ENCODE measurements around the gene EFCAB8.
"Not testable (repeated sequence)": the region's sequence is repeated elsewhere in the genome, so short reads cannot be mapped to it uniquely, and the experiment has no call there.

EFCAB8 gene

DNA sequence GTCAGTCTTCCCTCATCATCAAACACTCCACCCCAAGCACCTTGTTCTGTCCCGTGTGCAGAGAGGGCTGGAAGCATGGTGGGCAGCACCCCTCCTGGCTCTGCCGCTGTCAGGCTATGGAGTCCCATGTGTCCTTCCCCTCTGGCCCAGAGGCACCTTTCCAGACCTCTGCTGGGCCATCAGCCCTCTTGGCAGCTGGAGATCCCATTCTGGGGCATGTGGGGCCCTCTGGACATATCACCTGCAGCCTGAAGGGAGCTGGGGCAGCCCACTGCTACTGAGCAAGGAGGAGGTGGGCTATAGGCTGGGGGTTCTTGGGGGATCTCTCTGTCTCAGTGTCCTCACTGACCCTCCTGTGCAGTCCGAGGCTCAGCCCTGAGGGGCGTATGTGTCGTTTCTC is 103.3 kb downstream of the EFCAB8 start:
- WGBS: 90% methylated on average over 2 of the region's 5 CpGs
- Histone ChIP-seq H3K9me3 (ENCODE audit: control insufficient read depth, low read length) (peaks cover 3% of the 10 kb centered on the region), H3K4me2 (ENCODE audit: low read length, poor library complexity, severe bottlenecking) (no peak overlapping the region), H3K14ac (ENCODE audit: low read length in 2 of 2) (no peak overlapping the region), H3K79me1 (replicated peaks; ENCODE audit: low read length, poor library complexity, severe bottlenecking) (no peaks in the 10 kb centered on the region), H3K4ac (ENCODE audit: low read depth in 1 of 2, low read length in 2 of 2) (no peak overlapping the region), H2BK12ac (ENCODE audit: low read length in 2 of 2) (no peak overlapping the region), H3K27ac (ENCODE audit: low read length, poor library complexity, severe bottlenecking) (no peak overlapping the region), H3K36me3 (ENCODE audit: control insufficient read depth in 1 of 2, insufficient read depth in 2 of 2, low read depth in 1 of 2, low read length in 2 of 2) (no peaks in the 10 kb centered on the region), H3K27me3 (ENCODE audit: control insufficient read depth in 1 of 2, insufficient read depth in 1 of 2, low read length in 2 of 2) (peaks cover 3 to 62% of the 10 kb centered on the region in 2 experiments), H3K4me3 (ENCODE audit: insufficient read depth in 1 of 2, low read depth in 1 of 2, low read length in 2 of 2) (no peak overlapping the region), H2BK120ac (ENCODE audit: low read depth, low read length) (no peak overlapping the region), H4K91ac (ENCODE audit: low read length) (no peak overlapping the region), H3K18ac (ENCODE audit: low read depth in 1 of 2, low read length in 2 of 2) (no peak overlapping the region), H2BK15ac (ENCODE audit: low read depth, poor library complexity, severe bottlenecking) (no peak overlapping the region), H2BK5ac (ENCODE audit: low read depth, low read length, poor library complexity, severe bottlenecking) (no peak overlapping the region), H2AK5ac (ENCODE audit: low read length, severe bottlenecking) (no peak overlapping the region), H3K9ac (ENCODE audit: low read length) (no peak overlapping the region), H3K23ac (ENCODE audit: low read length in 2 of 2) (no peak overlapping the region), H2AFZ (ENCODE audit: low read depth, low read length) (no peak overlapping the region), H4K8ac (ENCODE audit: low read length) (no peak overlapping the region), H3K4me1 (ENCODE audit: control insufficient read depth, insufficient read depth, low read depth, low read length) (no peaks in the 10 kb centered on the region)
- DNase-seq: no peak

DNA sequence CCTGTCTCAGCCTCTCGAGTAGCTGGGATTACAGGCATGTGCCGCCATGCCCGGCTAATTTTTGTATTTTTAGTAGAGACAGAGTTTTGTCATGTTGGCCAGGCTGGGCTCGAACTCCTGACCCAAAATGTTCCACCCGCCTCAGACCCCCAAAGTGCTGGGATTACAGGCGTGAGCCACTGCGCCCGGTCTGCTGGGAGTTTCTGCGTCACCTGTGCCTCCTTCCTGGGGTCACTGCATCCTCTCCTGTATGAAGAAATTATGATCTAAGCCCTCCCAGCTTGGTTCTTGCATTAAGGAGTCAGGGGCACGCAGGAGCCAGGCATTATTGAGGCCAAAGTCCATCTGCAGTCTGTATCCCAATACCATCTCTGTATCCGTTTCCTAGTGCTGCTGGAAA is 103.9 kb downstream of the EFCAB8 start:
- H3K36me3 ChIP-seq (ENCODE audit: control insufficient read depth in 1 of 2, insufficient read depth in 2 of 2, low read depth in 1 of 2, low read length in 2 of 2); DNase-seq; H2BK120ac ChIP-seq (ENCODE audit: low read depth, low read length); H3K9me3 ChIP-seq (ENCODE audit: control insufficient read depth, low read length); H3K9ac ChIP-seq (ENCODE audit: low read length); H4K91ac ChIP-seq (ENCODE audit: low read length); H3K23ac ChIP-seq (ENCODE audit: low read length in 2 of 2); H3K4ac ChIP-seq (ENCODE audit: low read depth in 1 of 2, low read length in 2 of 2); H3K14ac ChIP-seq (ENCODE audit: low read length in 2 of 2); H3K27ac ChIP-seq (ENCODE audit: low read length, poor library complexity, severe bottlenecking); H2BK15ac ChIP-seq (ENCODE audit: low read depth, poor library complexity, severe bottlenecking); H2AK5ac ChIP-seq (ENCODE audit: low read length, severe bottlenecking); H3K4me1 ChIP-seq (ENCODE audit: control insufficient read depth, insufficient read depth, low read depth, low read length); H3K79me1 ChIP-seq (replicated peaks; ENCODE audit: low read length, poor library complexity, severe bottlenecking); H4K8ac ChIP-seq (ENCODE audit: low read length); H3K4me2 ChIP-seq (ENCODE audit: low read length, poor library complexity, severe bottlenecking); H2BK5ac ChIP-seq (ENCODE audit: low read depth, low read length, poor library complexity, severe bottlenecking); H2AFZ ChIP-seq (ENCODE audit: low read depth, low read length); H3K18ac ChIP-seq (ENCODE audit: low read depth in 1 of 2, low read length in 2 of 2); H3K4me3 ChIP-seq (ENCODE audit: insufficient read depth in 1 of 2, low read depth in 1 of 2, low read length in 2 of 2); H2BK12ac ChIP-seq (ENCODE audit: low read length in 2 of 2): not testable (repeated sequence)
- H3K27me3 ChIP-seq (ENCODE audit: control insufficient read depth in 1 of 2, insufficient read depth in 1 of 2, low read length in 2 of 2): peaks cover 3 to 68% of the 10 kb centered on the region in 2 experiments
- 86% methylated on average over 10 of the region's 11 CpGs for WGBS

DNA sequence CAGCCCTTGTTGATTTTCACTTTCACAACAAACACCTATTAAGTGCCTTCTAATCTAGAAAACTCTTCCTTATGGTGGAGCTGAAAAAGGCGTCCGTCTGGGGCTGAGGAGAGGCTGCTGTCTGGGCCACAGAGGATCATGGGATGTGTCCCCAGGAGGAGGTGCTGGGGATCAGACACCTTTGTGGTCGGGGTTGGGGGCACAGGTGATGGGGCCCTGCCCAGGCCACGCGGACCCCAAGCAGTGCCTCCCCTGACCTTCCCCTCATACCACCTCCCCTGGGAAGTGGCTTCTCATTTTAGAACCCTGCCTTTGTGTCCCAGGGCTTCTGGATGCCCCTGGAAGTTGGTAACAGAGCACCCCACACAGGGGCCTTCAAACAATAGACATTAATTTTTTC is 104.5 kb downstream of the EFCAB8 start:
- no peak overlapping the region for H2AFZ ChIP-seq (ENCODE audit: low read depth, low read length)
- no peaks in the 10 kb centered on the region for H3K9me3 ChIP-seq (ENCODE audit: control insufficient read depth, low read length)
- H3K9ac ChIP-seq (ENCODE audit: low read length): no peak overlapping the region
- no peak overlapping the region for H4K91ac ChIP-seq (ENCODE audit: low read length)
- no peak overlapping the region for H3K4me3 ChIP-seq (ENCODE audit: insufficient read depth in 1 of 2, low read depth in 1 of 2, low read length in 2 of 2)
- H3K14ac ChIP-seq (ENCODE audit: low read length in 2 of 2): no peak overlapping the region
- 74% methylated on average over 5 of the region's 5 CpGs for WGBS
- no peak overlapping the region for H3K4ac ChIP-seq (ENCODE audit: low read depth in 1 of 2, low read length in 2 of 2)
- H3K4me1 ChIP-seq (ENCODE audit: control insufficient read depth, insufficient read depth, low read depth, low read length): no peaks in the 10 kb centered on the region
- no peak overlapping the region for H3K4me2 ChIP-seq (ENCODE audit: low read length, poor library complexity, severe bottlenecking)
- H4K8ac ChIP-seq (ENCODE audit: low read length): no peak overlapping the region
- no peak overlapping the region for H3K18ac ChIP-seq (ENCODE audit: low read depth in 1 of 2, low read length in 2 of 2)
- no peaks in the 10 kb centered on the region for H3K79me1 ChIP-seq (replicated peaks; ENCODE audit: low read length, poor library complexity, severe bottlenecking)
- no peak for DNase-seq
- H2BK15ac ChIP-seq (ENCODE audit: low read depth, poor library complexity, severe bottlenecking): no peak overlapping the region
- H3K36me3 ChIP-seq (ENCODE audit: control insufficient read depth in 1 of 2, insufficient read depth in 2 of 2, low read depth in 1 of 2, low read length in 2 of 2): no peaks in the 10 kb centered on the region
- no peak overlapping the region for H2AK5ac ChIP-seq (ENCODE audit: low read length, severe bottlenecking)
- peaks cover 3 to 65% of the 10 kb centered on the region in 2 experiments for H3K27me3 ChIP-seq (ENCODE audit: control insufficient read depth in 1 of 2, insufficient read depth in 1 of 2, low read length in 2 of 2)
- no peak overlapping the region for H2BK5ac ChIP-seq (ENCODE audit: low read depth, low read length, poor library complexity, severe bottlenecking)
- no peak overlapping the region for H3K27ac ChIP-seq (ENCODE audit: low read length, poor library complexity, severe bottlenecking)
- H2BK12ac ChIP-seq (ENCODE audit: low read length in 2 of 2): no peak overlapping the region
- H3K23ac ChIP-seq (ENCODE audit: low read length in 2 of 2): no peak overlapping the region
- no peak overlapping the region for H2BK120ac ChIP-seq (ENCODE audit: low read depth, low read length)

DNA sequence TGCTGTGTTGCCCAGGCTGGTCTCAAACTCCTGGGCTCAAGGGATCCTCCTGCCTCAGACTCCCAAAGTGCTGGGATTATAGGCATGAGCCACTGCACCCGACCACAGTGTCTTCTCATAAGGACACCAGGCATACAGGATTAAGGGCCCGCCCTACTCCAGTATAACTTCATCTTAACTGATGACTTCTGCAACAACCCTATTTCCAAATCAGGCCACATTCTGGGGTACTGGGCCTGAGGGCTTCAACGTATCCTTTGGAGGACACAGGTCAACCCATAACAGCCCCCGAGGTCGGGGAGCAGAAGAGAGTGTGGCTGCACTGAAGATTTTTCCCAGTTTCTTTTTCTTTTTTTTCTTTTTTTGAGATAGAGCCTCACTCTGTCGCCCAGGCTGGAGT is 105.9 kb downstream of the EFCAB8 start:
- Histone ChIP-seq H4K91ac (ENCODE audit: low read length) (no peak overlapping the region), H2BK15ac (ENCODE audit: low read depth, poor library complexity, severe bottlenecking) (no peak overlapping the region), H2AK5ac (ENCODE audit: low read length, severe bottlenecking) (no peak overlapping the region), H3K4me3 (ENCODE audit: insufficient read depth in 1 of 2, low read depth in 1 of 2, low read length in 2 of 2) (no peak overlapping the region), H3K4me2 (ENCODE audit: low read length, poor library complexity, severe bottlenecking) (no peak overlapping the region), H2AFZ (ENCODE audit: low read depth, low read length) (no peak overlapping the region), H3K4ac (ENCODE audit: low read depth in 1 of 2, low read length in 2 of 2) (no peak overlapping the region), H2BK120ac (ENCODE audit: low read depth, low read length) (no peak overlapping the region), H2BK5ac (ENCODE audit: low read depth, low read length, poor library complexity, severe bottlenecking) (no peak overlapping the region), H4K8ac (ENCODE audit: low read length) (no peak overlapping the region), H3K4me1 (ENCODE audit: control insufficient read depth, insufficient read depth, low read depth, low read length) (no peaks in the 10 kb centered on the region), H3K27ac (ENCODE audit: low read length, poor library complexity, severe bottlenecking) (no peak overlapping the region), H3K9ac (ENCODE audit: low read length) (no peak overlapping the region), H2BK12ac (ENCODE audit: low read length in 2 of 2) (no peak overlapping the region), H3K14ac (ENCODE audit: low read length in 2 of 2) (no peak overlapping the region), H3K9me3 (ENCODE audit: control insufficient read depth, low read length) (no peaks in the 10 kb centered on the region), H3K18ac (ENCODE audit: low read depth in 1 of 2, low read length in 2 of 2) (no peak overlapping the region), H3K23ac (ENCODE audit: low read length in 2 of 2) (no peak overlapping the region), H3K36me3 (ENCODE audit: control insufficient read depth in 1 of 2, insufficient read depth in 2 of 2, low read depth in 1 of 2, low read length in 2 of 2) (no peaks in the 10 kb centered on the region), H3K79me1 (replicated peaks; ENCODE audit: low read length, poor library complexity, severe bottlenecking) (no peaks in the 10 kb centered on the region), H3K27me3 (ENCODE audit: control insufficient read depth in 1 of 2, insufficient read depth in 1 of 2, low read length in 2 of 2) (peaks cover 3 to 55% of the 10 kb centered on the region in 2 experiments)
- DNase-seq: no peak
- 77% methylated on average over 6 of the region's 6 CpGs for WGBS
